Esophagus squamous epithelium (tissue), 5 donors: ENCODE results near the gene ZCWPW1. TPM values are rescaled to one million over a fixed set of nuclear protein-coding genes. Genes with fewer than 3 reads are reported as not detected.
A peak's percentile ranks its signal among the peaks of the same experiment; 100 is the strongest.
"Not testable (repeated sequence)": the region's sequence is repeated elsewhere in the genome, so short reads cannot be mapped to it uniquely, and the experiment has no call there.

Source experiments
- DNase-seq: peaks from one replicate; lab custom pipeline; 2025; lab: John Stamatoyannopoulos, UW
- H3K27ac ChIP-seq, 4 donors: fragments of 200-600 bp; sonication (generic); one replicate each; pipeline ENCODE4 v1.5.1; 2016 to 2019; ENCODE audit warnings: mild to moderate bottlenecking in 1 of 4
- H3K27me3 ChIP-seq, 4 donors: fragments of 200-600 bp; sonication (generic); 1 replicate in 3 of 4; 2 replicates in 1 of 4; pipeline versions ENCODE4 v1.5.1 to v1.6.0; 2017 to 2021; ENCODE audit warnings: antibody characterized with exemption in 1 of 4
- H3K36me3 ChIP-seq, 3 donors: fragments of 200-600 bp; sonication (generic); one replicate each; pipeline ENCODE4 v1.5.1; 2016 to 2019
- H3K4me1 ChIP-seq, 3 donors: fragments of 200-600 bp; sonication (generic); one replicate each; pipeline ENCODE4 v1.5.1; 2017 to 2019
- H3K4me3 ChIP-seq, 4 donors: fragments of 200-600 bp; sonication (generic); 1 replicate in 3 of 4; 2 replicates in 1 of 4; pipeline ENCODE4 v1.5.1; 2016 to 2019; ENCODE audit warnings: mild to moderate bottlenecking in 2 of 4, moderate library complexity in 1 of 4
- H3K9me3 ChIP-seq, 3 donors: fragments of 200-600 bp; sonication (generic); one replicate each; pipeline ENCODE4 v1.5.1; 2016 to 2019
- POLR2A ChIP-seq, 4 donors: fragments of 450-650 bp; IDR thresholded peaks; one replicate each; pipeline ENCODE4 v1.6.1; 2017; ENCODE audit warnings: antibody characterized with exemption in 4 of 4, mild to moderate bottlenecking in 4 of 4, moderate library complexity in 3 of 4
- WGBS, 2 donors: methylation state at CpG; one replicate each; pipeline ENCODE4 v1.1.5; 2018; 5-methylcytosine and 5-hydroxymethylcytosine counted together
- intact Hi-C: fragments of 100-400 bp; cut with DNase I; formaldehyde crosslinking; loops from one replicate; pipeline ENCODE4 v1.15.0; 2022
- total RNA-seq, 4 donors: library from RNA; depleted of rRNA; stranded (reverse); fragments of >200 nt; gene quantifications; one replicate each; pipeline ENCODE4 v1.1.0, GENCODE V29; 2016
- TF ChIP-seq, protein P1 (sequence below), 6 experiments: fragments of 450-650 bp in 4 of 6; fragments of 200-600 bp in 2 of 6; sonication (generic) in 2 of 6; IDR thresholded peaks; one replicate each; pipeline ENCODE4 v1.5.1; 2016 to 2019; ENCODE audit warnings: antibody characterized with exemption in 6 of 6, mild to moderate bottlenecking in 4 of 6, moderate library complexity in 4 of 6
- donor health status: DM: yes; HTN: yes; CAD: no.

ZCWPW1 gene
- total RNA-seq, 4 donors from 2014 or later = 0.83 to 4.2 (median 1.5) TPM

GRCh38 chr7:100353685-100354330, 74.7 kb downstream of the ZCWPW1 start:
- H3K27ac ChIP-seq = no peak overlapping the region
- DNase-seq = no peak
- intact Hi-C loops = loop anchor here (10.0 kb wide), 1 partner anchor 119 kb away; no protein-coding TSS in a partner anchor

GRCh38 chr7:100352984-100353684, 75.4 kb downstream of the ZCWPW1 start:
- no peak overlapping the region for H3K4me3 ChIP-seq
- WGBS, 2 donors = 88 to 96% methylated on average over 4 to 9 of the region's 16 CpGs
- no peaks in the 10 kb centered on the region for H3K4me1 ChIP-seq
- no peak overlapping the region for H3K27ac ChIP-seq
- TF ChIP-seq, protein P1, sequence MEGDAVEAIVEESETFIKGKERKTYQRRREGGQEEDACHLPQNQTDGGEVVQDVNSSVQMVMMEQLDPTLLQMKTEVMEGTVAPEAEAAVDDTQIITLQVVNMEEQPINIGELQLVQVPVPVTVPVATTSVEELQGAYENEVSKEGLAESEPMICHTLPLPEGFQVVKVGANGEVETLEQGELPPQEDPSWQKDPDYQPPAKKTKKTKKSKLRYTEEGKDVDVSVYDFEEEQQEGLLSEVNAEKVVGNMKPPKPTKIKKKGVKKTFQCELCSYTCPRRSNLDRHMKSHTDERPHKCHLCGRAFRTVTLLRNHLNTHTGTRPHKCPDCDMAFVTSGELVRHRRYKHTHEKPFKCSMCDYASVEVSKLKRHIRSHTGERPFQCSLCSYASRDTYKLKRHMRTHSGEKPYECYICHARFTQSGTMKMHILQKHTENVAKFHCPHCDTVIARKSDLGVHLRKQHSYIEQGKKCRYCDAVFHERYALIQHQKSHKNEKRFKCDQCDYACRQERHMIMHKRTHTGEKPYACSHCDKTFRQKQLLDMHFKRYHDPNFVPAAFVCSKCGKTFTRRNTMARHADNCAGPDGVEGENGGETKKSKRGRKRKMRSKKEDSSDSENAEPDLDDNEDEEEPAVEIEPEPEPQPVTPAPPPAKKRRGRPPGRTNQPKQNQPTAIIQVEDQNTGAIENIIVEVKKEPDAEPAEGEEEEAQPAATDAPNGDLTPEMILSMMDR (IDR thresholded peaks at IDR 0.05) = no peak
- no peak for TF ChIP-seq POLR2A (IDR thresholded peaks at IDR 0.05)
- no peak for DNase-seq
- H3K9me3 ChIP-seq = no peaks in the 10 kb centered on the region
- no peaks in the 10 kb centered on the region for H3K27me3 ChIP-seq
- peaks cover 46 to 100% (median 65%) of the 10 kb centered on the region in 3 donors for H3K36me3 ChIP-seq
- intact Hi-C loops = loop anchor here (10.0 kb wide), 1 partner anchor 118 kb away; no protein-coding TSS in a partner anchor

More at GRCh38 chr7:100353685-100354330, 74.7 kb downstream of the ZCWPW1 start:
- Histone ChIP-seq H3K4me1 (no peaks in the 10 kb centered on the region), H3K9me3 (no peaks in the 10 kb centered on the region), H3K27me3 (no peaks in the 10 kb centered on the region), H3K4me3 (no peak overlapping the region), H3K36me3 (peaks cover 46 to 100% (median 65%) of the 10 kb centered on the region in 3 donors)
- 86 to 90% methylated on average over 1 to 2 of the region's 6 CpGs for WGBS, 2 donors
- TF ChIP-seq POLR2A (IDR thresholded peaks at IDR 0.05) = no peak
- TF ChIP-seq, protein P1 (IDR thresholded peaks at IDR 0.05) = no peak

DNA sequence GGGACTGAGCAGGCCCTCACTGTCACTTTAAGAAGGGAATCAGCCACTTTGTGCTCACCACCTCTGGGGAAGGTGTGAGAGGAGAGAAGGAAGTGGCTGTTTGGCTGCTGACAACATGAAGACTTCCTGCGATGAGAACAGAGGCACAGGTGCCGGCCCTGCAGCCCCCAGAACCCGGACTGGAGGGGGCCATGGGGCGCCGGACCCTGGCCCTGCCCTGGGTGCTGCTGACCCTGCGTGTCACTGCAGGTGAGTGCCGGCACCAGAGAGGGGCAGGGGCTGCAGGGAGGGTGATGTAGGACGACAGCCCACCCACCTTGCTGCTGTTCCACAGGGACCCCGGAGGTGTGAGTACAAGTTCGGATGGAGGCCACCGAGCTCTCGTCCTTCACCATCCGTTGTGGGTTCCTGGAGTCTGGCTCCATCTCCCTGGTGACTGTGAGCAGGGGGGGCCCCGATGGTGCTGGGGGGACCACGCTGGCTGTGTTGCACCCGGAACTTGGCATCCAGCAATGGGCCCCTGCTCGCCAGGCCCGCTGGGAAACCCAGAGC, 76.2 kb downstream of the ZCWPW1 start:
- not testable (repeated sequence) for H3K4me1 ChIP-seq, H3K27me3 ChIP-seq, H3K9me3 ChIP-seq, DNase-seq
- 90% methylated on average over 2 of the region's 18 CpGs; no CpG with 5 or more reads in 1 of the 2 donors for WGBS, 2 donors
- peak overlapping the region in 1 of 4 donors; percentile 27 for H3K4me3 ChIP-seq
- intact Hi-C loops = loop anchor here (10.0 kb wide), 1 partner anchor 118 kb away; no protein-coding TSS in a partner anchor
- H3K36me3 ChIP-seq = peaks cover 48 to 100% (median 67%) of the 10 kb centered on the region in 3 donors
- H3K27ac ChIP-seq = peak overlapping the region in 1 of 4 donors; percentile 48

DNA sequence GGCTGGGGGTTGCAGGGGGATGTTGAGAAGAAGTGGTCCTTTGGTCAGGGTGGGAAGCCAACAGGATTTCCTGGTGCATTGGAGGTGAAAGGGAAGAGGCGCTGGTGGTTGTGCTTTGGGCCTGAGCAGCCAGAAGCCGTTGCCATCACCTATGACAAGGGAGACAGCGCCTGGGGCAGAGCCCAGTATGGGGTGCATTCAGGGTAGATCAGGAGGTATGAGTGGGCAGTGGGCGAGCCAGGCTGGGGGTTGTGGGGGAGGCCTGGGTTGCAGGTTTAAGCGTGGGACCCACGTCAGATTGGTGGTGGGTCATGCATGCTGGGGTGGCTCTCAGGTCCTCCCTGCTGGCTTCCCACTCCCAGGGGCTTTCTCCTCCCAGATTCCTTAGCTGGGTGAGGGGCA, 76.8 kb downstream of the ZCWPW1 start:
- no peaks in the 10 kb centered on the region for H3K4me1 ChIP-seq
- TF ChIP-seq, protein P1 (IDR thresholded peaks at IDR 0.05) = no peak
- TF ChIP-seq POLR2A (IDR thresholded peaks at IDR 0.05) = no peak
- no peak overlapping the region for H3K4me3 ChIP-seq
- no peaks in the 10 kb centered on the region for H3K27me3 ChIP-seq
- no peak for DNase-seq
- 82 to 89% methylated on average over 5 to 6 of the region's 6 CpGs for WGBS, 2 donors
- H3K36me3 ChIP-seq = peaks cover 48 to 100% (median 63%) of the 10 kb centered on the region in 3 donors
- intact Hi-C loops = loop anchor here (10.0 kb wide), 1 partner anchor 117 kb away; no protein-coding TSS in a partner anchor
- no peaks in the 10 kb centered on the region for H3K9me3 ChIP-seq
- no peak overlapping the region for H3K27ac ChIP-seq

Other genes with a start within 250 kb of the ZCWPW1 start
- under 1 TPM; 0.26 to 0.99 (median 0.67) TPM for gene PVRIG, start 208.8 kb downstream of the ZCWPW1 start, total RNA-seq
- not detected for gene SPDYE3, start 121.0 kb downstream of the ZCWPW1 start, total RNA-seq
- 10 to 100 TPM; 11.1 to 38.1 (median 25.7) TPM for gene PILRB, start 70.6 kb downstream of the ZCWPW1 start, total RNA-seq
- 1 to 10 TPM in 2 of 4 donors, under 1 TPM in 2; 0.61 to 5.0 (median 1.1) TPM for gene PILRA, start 55.2 kb downstream of the ZCWPW1 start, total RNA-seq
- 10 to 100 TPM; 18.0 to 27.7 (median 23.4) TPM for gene MEPCE, start 1.1 kb upstream of the ZCWPW1 start, total RNA-seq
- 10 to 100 TPM; 18.4 to 28.2 (median 26.4) TPM for gene PPP1R35, start 7.8 kb upstream of the ZCWPW1 start, total RNA-seq
- gene SPACDR, start 35.6 kb upstream of the ZCWPW1 start, total RNA-seq = not detected
- 10 to 100 TPM; 29.2 to 65.0 (median 33.7) TPM for gene TSC22D4, start 50.5 kb upstream of the ZCWPW1 start, total RNA-seq
- 1 to 10 TPM in 1 of 4 donors, under 1 TPM in 2, not detected in 1; 0.31 to 1.1 (median 0.57) TPM for gene NYAP1, start 55.2 kb upstream of the ZCWPW1 start, total RNA-seq
- 10 to 100 TPM; 14.5 to 49.2 (median 26.6) TPM for gene AGFG2, start 110.5 kb upstream of the ZCWPW1 start, total RNA-seq
- 1 to 10 TPM in 1 of 4 donors, under 1 TPM in 1, not detected in 2; 0.38 to 1.8 TPM for gene SAP25, start 145.2 kb upstream of the ZCWPW1 start, total RNA-seq
- gene LRCH4, start 157.4 kb upstream of the ZCWPW1 start, total RNA-seq = 10 to 100 TPM; 50.1 to 84.0 (median 70.4) TPM
- gene FBXO24, start 157.6 kb upstream of the ZCWPW1 start, total RNA-seq = 1 to 10 TPM in 1 of 4 donors, under 1 TPM in 2, not detected in 1; 0.19 to 1.6 (median 0.29) TPM
- gene PCOLCE, start 173.7 kb upstream of the ZCWPW1 start, total RNA-seq = 10 to 100 TPM in 2 of 4 donors, 1 to 10 TPM in 2; 4.6 to 23.8 (median 9.9) TPM
- gene MOSPD3, start 183.8 kb upstream of the ZCWPW1 start, total RNA-seq = 10 to 100 TPM in 3 of 4 donors, 1 to 10 TPM in 1; 7.6 to 22.4 (median 15.5) TPM
- 1 to 10 TPM in 1 of 4 donors, under 1 TPM in 3; 0.38 to 1.1 (median 0.84) TPM for gene TFR2, start 212.8 kb upstream of the ZCWPW1 start, total RNA-seq
- gene ACTL6B, start 227.7 kb upstream of the ZCWPW1 start, total RNA-seq = not detected
- gene GNB2, start 245.0 kb upstream of the ZCWPW1 start, total RNA-seq = 100 to 1,000 TPM; 186 to 306 (median 226) TPM